Activated B cell treated with CpG ODN at 0.5 μM for 24 hours (primary cell): ENCODE results near the gene MISP. TPM values are rescaled to one million over a fixed set of nuclear protein-coding genes. Genes with fewer than 3 reads are reported as not detected.
A peak's percentile ranks its signal among the peaks of the same experiment; 100 is the strongest.

ENCODE experiments used
- ATAC-seq: fragments of 200-7000 bp; cut with Tn5 transposase; one replicate; pipeline ENCODE4 v1.10.0; 2021; ENCODE audit warnings: low read depth, mild to moderate bottlenecking, moderate library complexity
- CTCF ChIA-PET: fragments of 350-600 bp; sonication (Branson Sonifier 250); formaldehyde crosslinking; loops from one replicate; lab custom pipeline; 2021; ENCODE audit warnings: antibody characterized with exemption; lab: Charles Lee
- POLR2A ChIA-PET: fragments of 350-600 bp; sonication (Branson Sonifier 250); formaldehyde crosslinking; loops from one replicate; lab custom pipeline; 2021; ENCODE audit warnings: antibody characterized with exemption; lab: Charles Lee
- DNase-seq: peaks from one replicate; pipeline ENCODE4 v3.0.0; 2022
- H3K27ac Mint-ChIP-seq: one replicate; pipeline ENCODE4 v1.8.0; 2020; ENCODE audit warnings: mixed read lengths
- H3K27me3 Mint-ChIP-seq: one replicate; pipeline ENCODE4 v1.8.0; 2021; ENCODE audit warnings: mixed read lengths
- H3K36me3 Mint-ChIP-seq: one replicate; pipeline ENCODE4 v1.8.0; 2021; ENCODE audit warnings: low read depth, mixed read lengths
- H3K4me1 Mint-ChIP-seq: one replicate; pipeline ENCODE4 v1.8.0; 2021; ENCODE audit warnings: mixed read lengths
- H3K4me3 Mint-ChIP-seq: one replicate; pipeline ENCODE4 v1.8.0; 2020; ENCODE audit warnings: mild to moderate bottlenecking, mixed read lengths
- H3K9me3 Mint-ChIP-seq: one replicate; pipeline ENCODE4 v1.8.0; 2020; ENCODE audit warnings: mixed read lengths
- intact Hi-C: fragments of 100-400 bp; cut with micrococcal nuclease; formaldehyde crosslinking; loops from one replicate; pipeline ENCODE4 v1.15.1; 2024
- total RNA-seq: library from RNA; stranded (reverse); gene quantifications from 2 replicates; pipeline ENCODE4 v1.2.3, GENCODE V29; 2022
- TF ChIP-seq, protein P1 (sequence below): fragments of 200-600 bp; IDR thresholded peaks from one replicate; pipeline ENCODE4 v1.8.0; 2022; ENCODE audit warnings: antibody characterized with exemption, mild to moderate bottlenecking

The MISP gene
- total RNA-seq, 1 donor from 2014 or later = not detected

DNA sequence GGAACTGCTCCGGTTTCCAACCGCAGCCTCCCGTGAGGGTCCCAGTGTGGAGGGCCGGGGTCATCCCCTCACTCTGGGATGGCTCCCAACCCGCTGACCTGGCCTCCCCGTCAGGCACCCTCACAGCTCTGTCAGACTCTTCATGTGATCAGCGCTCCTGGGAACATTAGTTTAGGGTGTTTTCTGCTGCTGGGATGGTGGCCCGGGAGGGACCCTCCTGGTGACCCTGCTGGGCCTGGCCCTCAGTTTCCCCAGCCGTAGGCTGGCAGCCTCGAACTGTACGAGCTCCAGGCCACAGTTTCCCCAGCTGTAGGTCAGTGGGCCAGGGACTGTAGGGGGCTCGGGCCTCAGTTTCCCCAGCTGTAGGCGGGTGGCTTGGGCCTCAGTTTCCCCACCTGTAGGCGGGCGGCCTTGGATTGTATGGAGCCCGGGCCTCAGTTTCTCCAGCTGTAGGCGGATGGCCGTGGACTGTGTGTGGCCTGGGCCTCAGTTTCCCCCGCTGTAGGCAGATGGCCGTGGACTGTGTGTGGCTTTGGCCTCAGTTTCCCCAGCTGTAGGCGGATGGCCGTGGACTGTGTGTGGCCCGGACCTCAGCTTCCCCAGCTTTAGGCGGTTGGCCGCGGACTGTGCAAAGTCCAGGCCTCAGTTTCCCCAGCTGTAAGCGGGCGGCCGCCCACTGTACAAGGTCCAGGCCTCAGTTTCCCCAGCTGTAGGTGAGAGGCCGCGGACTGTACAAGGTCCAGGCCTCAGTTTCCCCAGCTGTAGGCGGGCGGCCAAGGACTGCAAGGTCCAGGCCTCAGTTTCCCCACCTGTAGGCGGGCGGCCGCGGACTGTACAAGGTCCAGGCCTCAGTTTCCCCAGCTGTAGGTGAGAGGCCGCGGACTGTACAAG, 45.0 kb downstream of the MISP start:
- H3K27me3 Mint-ChIP-seq = peaks cover 1% of the 10 kb centered on the region
- peaks cover 27% of the 10 kb centered on the region for H3K4me1 Mint-ChIP-seq
- peaks cover 21% of the 10 kb centered on the region for H3K36me3 Mint-ChIP-seq
- no peak overlapping the region for H3K27ac Mint-ChIP-seq
- H3K9me3 Mint-ChIP-seq = no peaks in the 10 kb centered on the region
- DNase-seq = no peak
- TF ChIP-seq, protein P1, sequence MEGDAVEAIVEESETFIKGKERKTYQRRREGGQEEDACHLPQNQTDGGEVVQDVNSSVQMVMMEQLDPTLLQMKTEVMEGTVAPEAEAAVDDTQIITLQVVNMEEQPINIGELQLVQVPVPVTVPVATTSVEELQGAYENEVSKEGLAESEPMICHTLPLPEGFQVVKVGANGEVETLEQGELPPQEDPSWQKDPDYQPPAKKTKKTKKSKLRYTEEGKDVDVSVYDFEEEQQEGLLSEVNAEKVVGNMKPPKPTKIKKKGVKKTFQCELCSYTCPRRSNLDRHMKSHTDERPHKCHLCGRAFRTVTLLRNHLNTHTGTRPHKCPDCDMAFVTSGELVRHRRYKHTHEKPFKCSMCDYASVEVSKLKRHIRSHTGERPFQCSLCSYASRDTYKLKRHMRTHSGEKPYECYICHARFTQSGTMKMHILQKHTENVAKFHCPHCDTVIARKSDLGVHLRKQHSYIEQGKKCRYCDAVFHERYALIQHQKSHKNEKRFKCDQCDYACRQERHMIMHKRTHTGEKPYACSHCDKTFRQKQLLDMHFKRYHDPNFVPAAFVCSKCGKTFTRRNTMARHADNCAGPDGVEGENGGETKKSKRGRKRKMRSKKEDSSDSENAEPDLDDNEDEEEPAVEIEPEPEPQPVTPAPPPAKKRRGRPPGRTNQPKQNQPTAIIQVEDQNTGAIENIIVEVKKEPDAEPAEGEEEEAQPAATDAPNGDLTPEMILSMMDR = no peak
- intact Hi-C loops = loop anchor here (2.0 to 5.0 kb wide), 6 partner anchors 67 to 856 kb away; partner anchors contain the start of genes CDC34, CIRBP, MBD3 and TCF3
- H3K4me3 Mint-ChIP-seq = peak overlapping the region; percentile 89
- ChIA-PET POLR2A (interaction anchor here (0.6 to 1.2 kb wide), 3 partner anchors 97 to 168 kb away, joined by 4 to 7 read pairs (median 6); partner anchors contain the start of genes MED16, POLRMT and RNU6-9), CTCF (no interaction called here)
- ATAC-seq = no peak

DNA sequence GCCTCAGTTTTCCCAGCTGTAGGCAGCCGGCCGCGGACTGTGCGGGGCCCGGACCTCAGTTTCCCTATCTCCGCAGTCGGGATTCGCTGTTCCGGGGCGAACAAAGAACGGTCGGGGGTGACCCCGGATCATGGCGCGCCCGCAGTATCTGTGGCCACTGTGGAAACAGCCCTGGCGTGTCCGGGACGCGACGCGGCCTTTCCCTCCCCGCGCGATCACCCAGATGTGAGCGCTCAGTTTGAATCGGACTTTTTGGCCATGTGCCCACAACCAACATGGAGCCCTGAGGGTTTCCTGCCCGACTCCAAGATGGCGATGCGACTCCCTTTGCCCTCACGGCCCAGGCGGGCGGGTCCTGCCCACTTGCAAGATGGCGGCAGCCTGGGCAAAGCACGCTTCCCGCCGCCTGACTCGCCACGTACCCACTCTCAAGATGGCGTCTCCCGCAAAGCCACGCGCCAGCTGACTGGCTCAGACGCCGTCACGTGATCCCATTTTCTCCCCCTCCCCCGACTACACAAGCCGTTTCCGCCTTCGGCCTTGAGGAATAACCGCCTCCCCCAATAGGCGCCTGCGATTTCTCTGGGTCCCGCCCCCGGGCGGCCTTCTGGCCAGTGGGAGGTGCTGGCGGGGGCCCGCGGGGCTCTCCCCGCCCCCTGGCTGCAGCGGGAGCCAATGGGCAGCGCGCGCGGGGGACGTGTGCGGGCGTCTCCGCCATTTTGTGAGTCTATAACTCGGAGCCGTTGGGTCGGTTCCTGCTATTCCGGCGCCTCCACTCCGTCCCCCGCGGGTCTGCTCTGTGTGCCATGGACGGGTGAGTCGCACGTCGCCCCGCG, 46.0 kb downstream of the MISP start, which contains the start of gene PTBP1:
Gene PTBP1, plus strand, starts transcription at position 761 of the 836 bp plus-strand sequence. Its CDS starts 46 bp downstream, at position 807.
- TF ChIP-seq, protein P1 = no peak
- H3K36me3 Mint-ChIP-seq = peaks cover 27% of the 10 kb centered on the region
- DNase-seq (peak; percentile 97), ATAC-seq (peak; percentile 86)
- peak within 1 kb of the TSS; percentile 89 for H3K4me3 Mint-ChIP-seq
- H3K9me3 Mint-ChIP-seq = no peaks in the 10 kb centered on the region
- peaks cover under 1% of the 10 kb centered on the region for H3K27me3 Mint-ChIP-seq
- H3K27ac Mint-ChIP-seq = peak within 1 kb of the TSS; percentile 79
- POLR2A ChIA-PET = interaction anchor here (0.6 to 1.9 kb wide), 15 partner anchors 44 to 1765 kb away, joined by 3 to 8 read pairs (median 3); partner anchors contain the start of genes CIRBP, MED16, POLRMT and PRTN3
- intact Hi-C loops = loop anchor here (1.0 to 5.0 kb wide), 13 partner anchors 66 to 855 kb away; partner anchors contain the start of genes ATP5F1D, BSG, CDC34 and CIRBP
- peaks cover 34% of the 10 kb centered on the region for H3K4me1 Mint-ChIP-seq
- CTCF ChIA-PET = no interaction called here

DNA sequence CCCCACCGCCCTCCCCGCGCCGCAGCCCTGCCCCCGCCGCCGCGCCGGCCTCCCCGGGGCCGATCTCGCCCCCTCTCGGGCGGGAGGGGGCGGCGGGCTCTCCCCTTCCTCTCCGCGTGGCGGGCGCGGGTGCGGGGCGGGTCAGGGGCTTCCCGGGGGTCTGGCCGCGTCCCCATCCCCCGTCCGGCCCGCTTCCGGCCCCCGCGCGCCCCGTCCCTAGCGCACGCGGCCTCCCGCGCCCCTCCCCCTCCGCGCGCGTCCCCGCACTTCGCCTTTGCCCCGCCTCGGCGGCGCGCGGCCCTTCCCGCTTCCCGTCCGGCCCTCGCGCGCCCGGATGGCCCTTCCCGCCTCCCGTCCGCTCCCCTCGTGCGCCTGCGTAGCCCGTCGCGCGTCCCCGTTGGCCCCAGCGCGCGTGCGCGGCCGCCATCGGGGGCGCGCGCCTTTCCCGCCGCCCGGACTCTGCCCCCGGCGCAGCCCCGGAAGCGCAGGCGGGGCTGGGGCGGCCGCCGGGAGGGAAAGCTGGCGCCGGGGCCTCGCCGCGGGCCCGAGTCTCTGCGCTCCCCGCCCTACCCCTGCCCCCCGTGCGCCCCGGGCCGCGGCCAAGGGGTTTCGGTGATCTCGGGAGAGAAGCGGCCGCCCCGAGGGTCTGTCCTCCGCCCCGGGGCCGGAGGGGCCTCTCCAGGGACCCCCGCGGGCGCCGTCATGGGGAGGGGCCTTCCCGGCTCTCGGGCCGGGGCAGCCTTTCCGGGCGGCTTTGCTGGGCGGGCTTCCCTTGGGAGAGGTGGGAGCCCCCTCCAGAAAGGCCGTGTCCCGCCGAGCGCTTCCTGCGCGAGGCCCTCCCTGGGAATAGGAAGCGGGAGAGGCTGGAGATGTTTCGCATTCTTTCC, 46.9 kb downstream of the MISP start:
- H3K36me3 Mint-ChIP-seq = peaks cover 30% of the 10 kb centered on the region
- peak overlapping the region; percentile 76 for H3K27ac Mint-ChIP-seq
- no peaks in the 10 kb centered on the region for H3K27me3 Mint-ChIP-seq
- POLR2A ChIA-PET = interaction anchor here (0.6 to 1.9 kb wide), 7 partner anchors 11 to 1764 kb away, joined by 3 to 8 read pairs (median 3); partner anchors contain the start of gene WDR18
- peaks cover 39% of the 10 kb centered on the region for H3K4me1 Mint-ChIP-seq
- ATAC-seq (peak; percentile 21), DNase-seq (peak; percentile 86)
- CTCF ChIA-PET = no interaction called here
- TF ChIP-seq, protein P1 = no peak
- intact Hi-C loops = loop anchor here (1.0 to 5.0 kb wide), 13 partner anchors 65 to 855 kb away; partner anchors contain the start of genes ATP5F1D, BSG, CDC34 and CIRBP
- peak overlapping the region; percentile 89 for H3K4me3 Mint-ChIP-seq
- H3K9me3 Mint-ChIP-seq = no peaks in the 10 kb centered on the region

DNA sequence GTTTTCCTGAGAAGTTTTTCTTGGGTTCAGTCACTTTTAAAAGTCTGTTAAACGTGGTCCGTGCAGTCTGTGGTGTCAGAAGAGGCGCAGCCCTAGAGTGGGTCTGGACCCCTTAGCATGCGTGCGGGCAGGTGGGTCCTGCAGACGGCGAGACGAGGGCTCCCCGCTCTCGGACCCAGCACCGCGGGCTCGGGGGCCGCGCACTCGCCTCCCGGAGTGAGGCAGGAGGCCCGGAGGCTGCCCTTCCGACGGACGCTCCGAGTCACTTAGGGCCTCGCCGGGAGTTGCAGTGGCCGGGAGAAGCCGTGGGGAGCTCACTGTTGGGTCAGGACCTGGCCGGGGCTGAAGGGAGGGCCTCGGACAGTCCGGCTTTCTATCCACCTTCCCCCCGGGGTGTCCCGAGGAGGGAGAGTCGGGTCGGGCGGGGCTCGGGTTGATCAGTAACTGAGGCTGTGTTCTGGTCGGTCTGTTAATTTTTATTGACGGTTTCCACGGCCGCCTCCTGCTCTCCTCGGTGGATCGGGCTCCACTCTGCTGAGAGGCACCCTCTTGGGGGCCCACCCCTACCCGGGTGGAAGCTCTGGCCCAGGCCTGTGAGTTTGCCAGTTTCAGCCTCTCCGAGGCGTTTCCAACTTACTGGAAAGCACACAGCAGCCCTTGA, 47.6 kb downstream of the MISP start:
- DNase-seq (peak; percentile 36), ATAC-seq (no peak)
- Mint-ChIP-seq H3K4me1 (peaks cover 40% of the 10 kb centered on the region), H3K9me3 (no peaks in the 10 kb centered on the region), H3K27ac (peak overlapping the region; percentile 73), H3K4me3 (peak overlapping the region; percentile 86), H3K27me3 (no peaks in the 10 kb centered on the region), H3K36me3 (peaks cover 35% of the 10 kb centered on the region)
- intact Hi-C loops = loop anchor here (5.0 kb wide), 3 partner anchors 109 to 854 kb away; partner anchors contain the start of genes MBD3 and TCF3
- TF ChIP-seq, protein P1 = no peak
- ChIA-PET CTCF (interaction anchor here (1.5 kb wide), 1 partner anchor 65 kb away, joined by 5 read pairs; no protein-coding TSS in a partner anchor), POLR2A (interaction anchor here (0.6 to 1.9 kb wide), 3 partner anchors 10 to 126 kb away, joined by 3 to 6 read pairs (median 5); no protein-coding TSS in a partner anchor)
